A673 (cell line): ENCODE results near the gene ANKS6.

Experiments
- CTCF ChIP-seq: fragments of 300-800, 200-600 bp; sonication (generic); conservative IDR thresholded peaks from 2 replicates; pipeline ENCODE4 v1.5.1; 2017; ENCODE audit warnings: low read depth, mild to moderate bottlenecking, antibody characterized with exemption, low read length, moderate library complexity, mixed read lengths
- EZH2 ChIP-seq: fragments of 200-600 bp; sonication (generic); IDR thresholded peaks from 2 replicates; pipeline ENCODE4 v1.6.1; 2017; ENCODE audit warnings: borderline replicate concordance, low read depth, mild to moderate bottlenecking, mixed read lengths, antibody characterized with exemption, low read length; ENCODE audit not compliant: poor library complexity, severe bottlenecking

- TF ChIP-seq CTCF: no peak
- TF ChIP-seq EZH2: no peak
Measured at GRCh38 chr9:98819231-98819630, 22.9 kb upstream of the ANKS6 start.
